HCT116 (cell line): ENCODE data around the gene MLH1.

ENCODE experiments used
- CTCF ChIP-seq, 3 experiments: fragments of 200-600 bp in 1 of 3; sonication (generic) in 1 of 3; IDR thresholded peaks in 2 of 3; conservative IDR thresholded peaks in 1 of 3; 2 replicates each; pipeline ENCODE4 v1.5.1; 2012 to 2017; ENCODE audit warnings: low read depth in 2 of 3, low read length in 2 of 3, antibody characterized with exemption in 1 of 3, borderline replicate concordance in 1 of 3, control low read depth in 1 of 3, mild to moderate bottlenecking in 1 of 3, mixed read lengths in 1 of 3, mixed run types in 1 of 3, moderate library complexity in 1 of 3; ENCODE audit not compliant: insufficient read depth in 1 of 3
- ELF1 ChIP-seq: IDR thresholded peaks from 2 replicates; pipeline ENCODE4 v1.6.1; 2012; ENCODE audit warnings: low read depth, borderline replicate concordance
- EZH2 ChIP-seq: fragments of 200-600 bp; sonication (generic); IDR thresholded peaks from 2 replicates; pipeline ENCODE4 v1.6.1; 2017; ENCODE audit warnings: antibody characterized with exemption, mixed run types
- FOSL1 ChIP-seq: IDR thresholded peaks from 2 replicates; pipeline ENCODE4 v1.6.1; 2012; ENCODE audit warnings: low read depth
- MAX ChIP-seq: IDR thresholded peaks from 2 replicates; pipeline ENCODE4 v1.6.1; 2012
- POLR2A ChIP-seq: IDR thresholded peaks from 2 replicates; pipeline ENCODE4 v1.7.0; 2011; ENCODE audit warnings: borderline replicate concordance; ENCODE audit not compliant: insufficient read depth, insufficient read length; ENCODE audit errors: extremely low read depth
- SIN3A ChIP-seq: IDR thresholded peaks from 2 replicates; pipeline ENCODE4 v1.6.1; 2012; ENCODE audit warnings: low read depth
- YY1 ChIP-seq: IDR thresholded peaks from 2 replicates; pipeline ENCODE4 v1.6.1; 2011; ENCODE audit warnings: low read length, low read depth, moderate library complexity, mild to moderate bottlenecking; ENCODE audit not compliant: insufficient replicate concordance; ENCODE audit errors: extremely low read depth

GRCh38 chr3:37025561-37026335 is 32.4 kb downstream of the MLH1 start:
- no peak for TF ChIP-seq POLR2A
- TF ChIP-seq CTCF (IDR thresholded peaks at IDR 0.05 in 2 of 3, conservative IDR thresholded peaks at IDR 0.05 in 1 of 3; ENCODE audit: borderline replicate concordance in 1 of 3, insufficient read depth in 1 of 3, low read depth in 2 of 3, low read length in 2 of 3): no peak
- TF ChIP-seq SIN3A: no peak
- no peak for TF ChIP-seq MAX
- TF ChIP-seq EZH2: no peak
- no peak for TF ChIP-seq ELF1
- no peak for TF ChIP-seq YY1
- no peak for TF ChIP-seq FOSL1
